Retinal pigment epithelial cell (primary cell): ENCODE data around the gene PHF14.

ENCODE experiments used
- DNase-seq: peaks from one replicate; pipeline ENCODE4 v3.0.0-alpha.2; 2010; ENCODE audit warnings: low read depth
- H3K4me3 ChIP-seq: 2 replicates; pipeline ENCODE4 v1.5.1; 2011; ENCODE audit warnings: mild to moderate bottlenecking, low read length, control low read depth, moderate library complexity
- TF ChIP-seq, protein P1 (sequence below): conservative IDR thresholded peaks from 2 replicates; pipeline ENCODE4 v1.5.1; 2011; ENCODE audit warnings: low read depth, low read length, control low read depth, inconsistent platforms

The PHF14 gene

GRCh38 chr7:11172835-11173234 lies 199.2 kb downstream of the PHF14 start:
- DNase-seq: no peak
- no peak overlapping the region for H3K4me3 ChIP-seq
- TF ChIP-seq, protein P1, sequence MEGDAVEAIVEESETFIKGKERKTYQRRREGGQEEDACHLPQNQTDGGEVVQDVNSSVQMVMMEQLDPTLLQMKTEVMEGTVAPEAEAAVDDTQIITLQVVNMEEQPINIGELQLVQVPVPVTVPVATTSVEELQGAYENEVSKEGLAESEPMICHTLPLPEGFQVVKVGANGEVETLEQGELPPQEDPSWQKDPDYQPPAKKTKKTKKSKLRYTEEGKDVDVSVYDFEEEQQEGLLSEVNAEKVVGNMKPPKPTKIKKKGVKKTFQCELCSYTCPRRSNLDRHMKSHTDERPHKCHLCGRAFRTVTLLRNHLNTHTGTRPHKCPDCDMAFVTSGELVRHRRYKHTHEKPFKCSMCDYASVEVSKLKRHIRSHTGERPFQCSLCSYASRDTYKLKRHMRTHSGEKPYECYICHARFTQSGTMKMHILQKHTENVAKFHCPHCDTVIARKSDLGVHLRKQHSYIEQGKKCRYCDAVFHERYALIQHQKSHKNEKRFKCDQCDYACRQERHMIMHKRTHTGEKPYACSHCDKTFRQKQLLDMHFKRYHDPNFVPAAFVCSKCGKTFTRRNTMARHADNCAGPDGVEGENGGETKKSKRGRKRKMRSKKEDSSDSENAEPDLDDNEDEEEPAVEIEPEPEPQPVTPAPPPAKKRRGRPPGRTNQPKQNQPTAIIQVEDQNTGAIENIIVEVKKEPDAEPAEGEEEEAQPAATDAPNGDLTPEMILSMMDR: no peak

- TF ChIP-seq, protein P1: no peak
- no peak overlapping the region for H3K4me3 ChIP-seq
- DNase-seq: no peak
Measured at GRCh38 chr7:11175371-11175770, 201.7 kb downstream of the PHF14 start.

- TF ChIP-seq, protein P1: no peak
- DNase-seq: no peak
- no peak overlapping the region for H3K4me3 ChIP-seq
Measured at GRCh38 chr7:11175887-11176286, 202.2 kb downstream of the PHF14 start.

DNA sequence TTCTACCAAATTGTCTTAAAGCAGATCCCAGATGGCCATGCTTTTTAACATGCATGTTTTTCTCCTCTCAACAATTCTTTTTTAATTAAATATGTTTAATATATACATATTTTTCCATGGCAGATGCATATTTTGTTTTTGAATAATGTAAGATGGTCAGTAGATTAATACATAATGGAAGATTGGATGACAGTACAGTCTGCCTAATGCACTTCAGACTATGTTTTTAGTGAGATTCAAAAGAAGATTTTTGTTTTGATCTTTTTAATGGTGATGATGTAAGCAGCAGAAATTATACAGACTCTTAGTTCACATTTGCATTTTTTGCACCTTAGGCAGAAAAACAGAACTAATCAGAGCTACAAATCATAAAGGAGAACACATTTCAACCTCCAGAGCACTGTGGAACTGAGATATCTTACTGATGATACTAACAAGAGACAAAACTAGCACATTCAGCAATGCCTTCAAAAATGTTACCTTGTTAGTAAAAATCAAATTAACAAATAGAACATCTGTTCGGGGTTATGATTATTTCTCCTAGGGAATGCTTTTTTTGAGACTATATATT lies 203.4 kb downstream of the PHF14 start:
- TF ChIP-seq, protein P1: no peak
- no peak for DNase-seq
- no peak overlapping the region for H3K4me3 ChIP-seq

DNA sequence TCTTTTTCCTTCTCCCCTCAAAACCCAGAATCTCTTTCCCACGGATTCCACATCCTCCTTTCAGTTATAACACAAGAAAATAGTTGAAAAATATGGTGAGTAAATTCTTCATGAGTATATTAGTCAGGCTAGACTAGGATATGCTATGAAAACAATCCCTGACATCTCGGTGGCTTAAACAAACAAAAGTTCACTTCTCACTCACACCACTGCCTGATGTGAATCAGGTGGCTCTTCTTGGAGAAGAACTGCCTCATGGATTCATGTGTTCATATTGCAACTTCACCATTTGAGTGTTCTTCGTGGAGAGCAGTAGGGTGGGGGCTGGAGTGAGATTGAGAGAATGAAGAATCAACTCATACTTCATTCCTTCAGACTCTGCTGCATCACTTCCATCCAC lies 204.1 kb downstream of the PHF14 start:
- TF ChIP-seq, protein P1: no peak
- DNase-seq: no peak
- H3K4me3 ChIP-seq: no peak overlapping the region

DNA sequence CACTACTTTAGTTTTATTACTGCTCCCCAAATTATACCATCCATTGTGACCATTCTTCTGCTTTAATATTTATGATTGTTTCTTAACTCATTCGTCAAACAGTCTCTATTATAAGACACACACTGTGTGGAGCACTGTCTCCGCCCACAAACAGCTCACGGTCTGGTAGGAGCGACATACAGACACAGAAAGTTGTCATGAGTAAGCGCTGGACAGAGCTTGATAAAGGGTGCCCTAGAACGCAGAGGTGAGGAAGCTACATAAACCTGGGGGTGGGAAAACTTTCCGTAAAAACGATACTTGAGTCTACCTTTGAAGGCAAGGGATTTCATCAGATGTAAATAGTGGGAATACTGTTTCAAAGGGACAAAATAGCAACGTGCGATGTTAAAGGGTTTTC lies 207.9 kb downstream of the PHF14 start:
- H3K4me3 ChIP-seq: no peak overlapping the region
- TF ChIP-seq, protein P1: no peak

DNA sequence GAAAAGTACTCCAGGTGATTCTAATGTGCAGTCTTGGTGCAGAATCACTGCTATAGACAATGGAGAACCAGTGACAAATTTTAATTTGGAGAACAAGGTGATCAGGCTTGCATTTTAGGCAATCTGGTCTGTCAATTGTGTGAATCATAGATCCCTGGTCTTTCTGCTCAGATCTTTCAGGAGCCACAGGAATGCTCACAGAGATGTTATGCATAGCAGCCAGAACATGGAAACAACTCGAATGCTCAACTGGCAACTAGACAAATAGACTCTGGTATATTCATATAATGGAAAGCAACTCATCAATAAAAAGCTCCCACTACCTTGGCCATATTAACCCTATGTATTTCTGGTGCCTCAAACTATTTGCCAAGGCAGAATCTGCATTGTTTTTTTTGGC lies 209.1 kb downstream of the PHF14 start:
- no peak for DNase-seq
- TF ChIP-seq, protein P1: no peak
- no peak overlapping the region for H3K4me3 ChIP-seq

More for the DNA sequence above, 207.9 kb downstream of the PHF14 start:
- DNase-seq: no peak
